ENCODE results near the gene TNNC2. TPM values are rescaled to one million over a fixed set of nuclear protein-coding genes. Genes with fewer than 3 reads are reported as not detected.

TNNC2 gene
- total RNA-seq, 1 experiment from 2014 or later: 4.6 TPM

GRCh38 chr20:45863543-45864470 lies 36.7 kb upstream of the TNNC2 start:
- no peaks in the 10 kb centered on the region for H3K23me2 ChIP-seq (ENCODE audit: insufficient read length, low read depth, low read length, poor library complexity, severe bottlenecking)
- H4K8ac ChIP-seq (replicated peaks; ENCODE audit: insufficient read length, low read depth, low read length): no peak overlapping the region
- Mint-ChIP-seq H3K9me3 (no peaks in the 10 kb centered on the region), H3K4me1 (peaks cover 7% of the 10 kb centered on the region in 2 experiments), H3K27me3 (ENCODE audit: low read depth) (no peaks in the 10 kb centered on the region), H3K4me3 (no peak overlapping the region), H3K27ac (peak overlapping the region; percentile 62 to 67 (median 62); a peak in 4 of 7 replicates), H3K36me3 (ENCODE audit: insufficient read depth in 1 of 3, low read depth in 3 of 3) (peaks cover 0 to 7% (median 0%) of the 10 kb centered on the region in 3 experiments; a peak in 2 of 7 replicates)
- no peak overlapping the region for H4K91ac ChIP-seq (ENCODE audit: insufficient read length, low read depth, low read length)
- H3K9ac ChIP-seq (ENCODE audit: extremely low read depth, insufficient read length, low read length): no peak overlapping the region
- H3K9me3 ChIP-seq (ENCODE audit: control insufficient read depth, low read depth, low read length): no peaks in the 10 kb centered on the region
- H3K14ac ChIP-seq (ENCODE audit: insufficient read depth, low read length): no peak overlapping the region
- no peak overlapping the region for H2BK15ac ChIP-seq (ENCODE audit: low read depth, low read length)
- no peak overlapping the region for H3K18ac ChIP-seq (ENCODE audit: insufficient read length, low read depth, low read length)
- no peak overlapping the region for H3T11ph ChIP-seq (ENCODE audit: low read length)
- H3K79me1 ChIP-seq (ENCODE audit: insufficient read depth, low read depth, low read length, poor library complexity, severe bottlenecking): no peaks in the 10 kb centered on the region
- H3K4ac ChIP-seq (ENCODE audit: low read depth, low read length): no peak overlapping the region
- no peak for DNase-seq
- TF ChIP-seq CTCF (conservative IDR thresholded peaks at IDR 0.05): no peak
- no CpG with 5 or more reads among the region's 7 CpGs for WGBS (ENCODE audit: extremely low coverage, insufficient read length, low lambda C conversion rate)
- no peak overlapping the region for H2AK5ac ChIP-seq (ENCODE audit: insufficient read length, low read length)
- no peak overlapping the region for H3K56ac ChIP-seq (ENCODE audit: insufficient read length, low read depth, low read length)
- no peak overlapping the region for H3K27ac ChIP-seq (ENCODE audit: insufficient read length, low read depth, low read length)
- no peak overlapping the region for H2BK20ac ChIP-seq (ENCODE audit: low read depth, low read length, poor library complexity, severe bottlenecking)
- H3K79me2 ChIP-seq (ENCODE audit: insufficient read depth, low read length): no peaks in the 10 kb centered on the region
- H3K27me3 ChIP-seq (ENCODE audit: insufficient read depth, low read length): no peaks in the 10 kb centered on the region
- no peak overlapping the region for H2BK5ac ChIP-seq (ENCODE audit: insufficient read length, low read length)
- no peak overlapping the region for H2BK12ac ChIP-seq (ENCODE audit: insufficient read length, low read depth, low read length)
- no peak overlapping the region for H2BK120ac ChIP-seq (ENCODE audit: low read depth, low read length, poor library complexity, severe bottlenecking)
- no peak overlapping the region for H3K4me2 ChIP-seq (ENCODE audit: insufficient read depth, insufficient read length, low read length)
- no peaks in the 10 kb centered on the region for H4K20me1 ChIP-seq (ENCODE audit: control insufficient read depth, insufficient read depth, insufficient read length)
- H3K23ac ChIP-seq (ENCODE audit: insufficient read length, low read depth, low read length): no peak overlapping the region
- no peak overlapping the region for H2AFZ ChIP-seq (ENCODE audit: low read length)
- H4K5ac ChIP-seq (ENCODE audit: insufficient read length, low read depth, low read length): no peak overlapping the region
- peaks cover 2% of the 10 kb centered on the region; the same call in 1 of the 2 replicates for H3K4me1 ChIP-seq (ENCODE audit: insufficient read depth, low read length)

All from H9 (cell line).